Hepatocyte (in vitro differentiated cells): ENCODE data around the gene MEIKIN. TPM values are rescaled to one million over a fixed set of nuclear protein-coding genes. Genes with fewer than 3 reads are reported as not detected.

Experiments
- DNase-seq: peaks from one replicate; pipeline ENCODE4 v3.0.0-alpha.2; 2016; ENCODE audit warnings: low spot score
- H2AFZ ChIP-seq: fragments of 200-600 bp; sonication (generic); 2 replicates; pipeline ENCODE4 v1.6.0; 2016; ENCODE audit warnings: antibody characterized with exemption, mild to moderate bottlenecking
- H3K27ac ChIP-seq: fragments of 200-600 bp; sonication (generic); 2 replicates; pipeline ENCODE4 v1.5.1; 2016; ENCODE audit warnings: mild to moderate bottlenecking
- H3K27me3 ChIP-seq: fragments of 200-600 bp; sonication (generic); 2 replicates; pipeline ENCODE4 v1.6.1; 2016
- H3K36me3 ChIP-seq: fragments of 200-600 bp; sonication (generic); replicated peaks from 2 replicates; pipeline ENCODE4 v1.5.1; 2016; ENCODE audit warnings: low read depth; ENCODE audit not compliant: insufficient read depth
- H3K4me1 ChIP-seq: fragments of 200-600 bp; sonication (generic); 2 replicates; pipeline ENCODE4 v1.5.1; 2016; ENCODE audit warnings: mild to moderate bottlenecking, moderate library complexity; ENCODE audit not compliant: insufficient read depth
- H3K4me2 ChIP-seq: fragments of 200-600 bp; sonication (generic); 2 replicates; pipeline ENCODE4 v1.6.0; 2016
- H3K4me3 ChIP-seq: fragments of 200-600 bp; sonication (generic); 2 replicates; pipeline ENCODE4 v1.5.1; 2016; ENCODE audit warnings: mild to moderate bottlenecking
- H3K79me2 ChIP-seq: fragments of 200-600 bp; sonication (generic); 2 replicates; pipeline ENCODE4 v1.6.0; 2017; ENCODE audit warnings: mild to moderate bottlenecking
- H3K9me2 ChIP-seq: fragments of 200-600 bp; sonication (generic); replicated peaks from 2 replicates; pipeline ENCODE4 v1.6.0; 2017; ENCODE audit warnings: mild to moderate bottlenecking; ENCODE audit not compliant: insufficient read depth
- H3K9me3 ChIP-seq: fragments of 200-600 bp; sonication (generic); 2 replicates; pipeline ENCODE4 v1.5.1; 2016; ENCODE audit warnings: low read depth, mild to moderate bottlenecking
- H4K20me1 ChIP-seq: fragments of 200-600 bp; sonication (generic); 2 replicates; pipeline ENCODE4 v1.6.0; 2016; ENCODE audit warnings: mild to moderate bottlenecking; ENCODE audit not compliant: insufficient read depth, poor library complexity, severe bottlenecking
- CTCF ChIP-seq: fragments of 200-600 bp; sonication (generic); IDR thresholded peaks from 2 replicates; pipeline ENCODE4 v1.5.1; 2016; ENCODE audit warnings: antibody characterized with exemption, mild to moderate bottlenecking; ENCODE audit not compliant: poor library complexity
- EZH2 ChIP-seq: fragments of 200-600 bp; sonication (generic); IDR thresholded peaks from 2 replicates; pipeline ENCODE4 v1.6.1; 2016; ENCODE audit warnings: antibody characterized with exemption, mild to moderate bottlenecking, borderline replicate concordance
- EZH2phosphoT487 ChIP-seq: fragments of 200-600 bp; sonication (generic); IDR thresholded peaks from one replicate; pipeline ENCODE4 v1.6.1; 2018; ENCODE audit warnings: antibody characterized with exemption, mild to moderate bottlenecking, low read depth, moderate library complexity; ENCODE audit not compliant: unreplicated experiment, severe bottlenecking
- WGBS: methylation state at CpG from one replicate; pipeline ENCODE4 v1.1.6; 2016; ENCODE audit warnings: low lambda C conversion rate; ENCODE audit errors: missing lambda C conversion rate; 5-methylcytosine and 5-hydroxymethylcytosine counted together
- polyA plus RNA-seq: library from polyadenylated mRNA; unstranded; fragments of >200 nt; fragmentation: Nextera tagmentation; extraction: Ambion mirVana; gene quantifications from 2 replicates; pipeline ENCODE4 v1.2.1, GENCODE V29; 2016
- total RNA-seq: library from RNA; depleted of rRNA; stranded (reverse); fragments of >200 nt; gene quantifications from 2 replicates; pipeline ENCODE4 v1.2.3, GENCODE V29; 2014

MEIKIN gene
- total RNA-seq (not detected in 2 replicates), polyA plus RNA-seq (not detected in 2 replicates)

- H3K36me3 ChIP-seq: no peaks in the 10 kb centered on the region
- no peak within 1 kb of the TSS for H3K27ac ChIP-seq
- no peak for DNase-seq
- no peak within 1 kb of the TSS for H3K4me3 ChIP-seq
- no peaks in the 10 kb centered on the region for H3K9me2 ChIP-seq
- TF ChIP-seq EZH2phosphoT487 (no peak), EZH2 (no peak), CTCF (no peak)
- no peak within 1 kb of the TSS for H3K4me2 ChIP-seq
- H4K20me1 ChIP-seq: no peaks in the 10 kb centered on the region
- H3K27me3 ChIP-seq: no peaks in the 10 kb centered on the region
- no peaks in the 10 kb centered on the region for H3K79me2 ChIP-seq
- H3K4me1 ChIP-seq: no peaks in the 10 kb centered on the region
- 97% methylated on average over 24 of the region's 24 CpGs for WGBS
- H2AFZ ChIP-seq: no peak within 1 kb of the TSS
- H3K9me3 ChIP-seq: no peaks in the 10 kb centered on the region
Measured at GRCh38 chr5:131945551-131946168, at the start of gene MEIKIN. Gene MEIKIN, minus strand, starts transcription at chr5:131945663. Its CDS starts 158 bp downstream, at chr5:131945505.

GRCh38 chr5:131994533-131995226 is 49.2 kb upstream of the MEIKIN start:
- Histone ChIP-seq H3K9me3 (no peaks in the 10 kb centered on the region), H4K20me1 (no peaks in the 10 kb centered on the region), H3K27ac (no peak overlapping the region), H3K27me3 (no peaks in the 10 kb centered on the region), H3K36me3 (no peaks in the 10 kb centered on the region), H3K4me1 (peaks cover 27% of the 10 kb centered on the region), H3K9me2 (no peaks in the 10 kb centered on the region), H3K79me2 (no peaks in the 10 kb centered on the region), H2AFZ (no peak overlapping the region), H3K4me2 (no peak overlapping the region), H3K4me3 (no peak overlapping the region)
- no peak for DNase-seq
- TF ChIP-seq CTCF (no peak), EZH2 (no peak), EZH2phosphoT487 (no peak)
- 64% methylated on average over 7 of the region's 7 CpGs for WGBS

- Histone ChIP-seq H3K9me3 (no peaks in the 10 kb centered on the region), H3K4me1 (peaks cover 21% of the 10 kb centered on the region), H3K79me2 (no peaks in the 10 kb centered on the region), H3K9me2 (no peaks in the 10 kb centered on the region), H3K4me2 (no peak overlapping the region), H3K27me3 (no peaks in the 10 kb centered on the region), H3K36me3 (no peaks in the 10 kb centered on the region), H3K27ac (no peak overlapping the region), H4K20me1 (no peaks in the 10 kb centered on the region), H2AFZ (no peak overlapping the region), H3K4me3 (no peak overlapping the region)
- DNase-seq: no peak
- 85% methylated on average over 7 of the region's 7 CpGs for WGBS
- TF ChIP-seq EZH2 (no peak), CTCF (no peak), EZH2phosphoT487 (no peak)
Measured at GRCh38 chr5:131994090-131994489, 48.6 kb upstream of the MEIKIN start.
